Measurements from ENCODE around the gene DNAJC27.

The DNAJC27 gene

GRCh38 chr2:24928036-24928435, 43.7 kb downstream of the DNAJC27 start:
- Histone ChIP-seq H3K4me2 (ENCODE audit: low read depth, low read length, poor library complexity, severe bottlenecking) (no peak overlapping the region), H2AFZ (ENCODE audit: low read length) (no peak overlapping the region), H3K9me3 (ENCODE audit: insufficient read depth, low read depth, low read length) (no peaks in the 10 kb centered on the region), H3K4me3 (ENCODE audit: low read length, poor library complexity, severe bottlenecking) (no peak overlapping the region), H3K36me3 (ENCODE audit: insufficient read depth, low read length) (no peaks in the 10 kb centered on the region), H4K20me1 (ENCODE audit: insufficient read depth, low read length, poor library complexity, severe bottlenecking) (no peaks in the 10 kb centered on the region), H3K27me3 (ENCODE audit: insufficient read depth, low read length, poor library complexity, severe bottlenecking) (no peaks in the 10 kb centered on the region), H3F3A (ENCODE audit: low read depth) (peaks cover 5% of the 10 kb centered on the region; the same call in 1 of the 2 replicates), H3K79me2 (ENCODE audit: insufficient read depth, low read length) (no peaks in the 10 kb centered on the region), H3K9me2 (replicated peaks; ENCODE audit: low read depth, low read length) (no peaks in the 10 kb centered on the region), H3K9ac (ENCODE audit: low read depth, low read length, poor library complexity, severe bottlenecking) (no peak overlapping the region), H3K4me1 (ENCODE audit: insufficient read depth, low read length, poor library complexity, severe bottlenecking) (peaks cover 13% of the 10 kb centered on the region)
- no peak for TF ChIP-seq EZH2phosphoT487 (IDR thresholded peaks at IDR 0.05; ENCODE audit: borderline replicate concordance)
- TF ChIP-seq CTCF (conservative IDR thresholded peaks at IDR 0.05; ENCODE audit: low read length): no peak

DNA sequence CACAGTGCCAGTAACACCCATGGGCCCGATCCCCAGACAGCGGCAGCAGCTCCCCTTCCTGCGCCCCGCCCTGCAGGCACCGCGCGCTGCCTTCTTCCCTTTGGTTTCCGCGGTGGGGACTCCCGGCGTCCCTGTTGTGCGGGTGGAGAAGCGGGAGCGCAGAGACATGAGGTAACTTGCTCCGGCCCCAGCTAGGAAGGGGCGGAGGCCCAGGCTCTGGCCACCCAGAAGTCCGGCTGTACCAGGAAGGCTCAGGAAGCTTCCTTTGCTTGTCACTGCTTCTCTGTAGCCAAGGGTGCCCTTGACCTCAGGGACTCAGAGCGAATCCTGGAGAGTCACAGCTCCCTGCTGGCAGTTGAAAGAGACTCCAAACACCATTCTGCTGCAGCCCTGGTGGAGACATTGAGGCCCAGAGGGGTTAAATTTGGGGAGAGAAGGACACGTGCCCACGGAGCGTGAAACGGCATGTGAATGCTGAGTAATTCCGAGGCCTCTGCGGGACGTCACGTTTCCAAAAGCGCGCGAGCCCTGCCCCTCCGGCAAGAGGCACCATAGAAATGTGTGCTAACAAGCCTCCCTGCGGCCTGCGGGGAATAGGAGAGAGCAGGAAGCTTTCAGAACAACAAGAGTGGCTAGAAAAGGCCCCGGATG, 45.0 kb downstream of the DNAJC27 start:
- H3F3A ChIP-seq (ENCODE audit: low read depth): peaks cover 5% of the 10 kb centered on the region; the same call in 1 of the 2 replicates
- TF ChIP-seq EZH2phosphoT487 (IDR thresholded peaks at IDR 0.05; ENCODE audit: borderline replicate concordance) (no peak), CTCF (conservative IDR thresholded peaks at IDR 0.05; ENCODE audit: low read length) (no peak)
- H4K20me1 ChIP-seq (ENCODE audit: insufficient read depth, low read length, poor library complexity, severe bottlenecking): no peaks in the 10 kb centered on the region
- H3K4me1 ChIP-seq (ENCODE audit: insufficient read depth, low read length, poor library complexity, severe bottlenecking): peaks cover 13% of the 10 kb centered on the region
- H3K27me3 ChIP-seq (ENCODE audit: insufficient read depth, low read length, poor library complexity, severe bottlenecking): no peaks in the 10 kb centered on the region
- no peaks in the 10 kb centered on the region for H3K9me2 ChIP-seq (replicated peaks; ENCODE audit: low read depth, low read length)
- no peak overlapping the region for H2AFZ ChIP-seq (ENCODE audit: low read length)
- H3K79me2 ChIP-seq (ENCODE audit: insufficient read depth, low read length): no peaks in the 10 kb centered on the region
- H3K4me3 ChIP-seq (ENCODE audit: low read length, poor library complexity, severe bottlenecking): no peak overlapping the region
- H3K4me2 ChIP-seq (ENCODE audit: low read depth, low read length, poor library complexity, severe bottlenecking): no peak overlapping the region
- H3K9ac ChIP-seq (ENCODE audit: low read depth, low read length, poor library complexity, severe bottlenecking): no peak overlapping the region
- H3K9me3 ChIP-seq (ENCODE audit: insufficient read depth, low read depth, low read length): no peaks in the 10 kb centered on the region
- no peaks in the 10 kb centered on the region for H3K36me3 ChIP-seq (ENCODE audit: insufficient read depth, low read length)

DNA sequence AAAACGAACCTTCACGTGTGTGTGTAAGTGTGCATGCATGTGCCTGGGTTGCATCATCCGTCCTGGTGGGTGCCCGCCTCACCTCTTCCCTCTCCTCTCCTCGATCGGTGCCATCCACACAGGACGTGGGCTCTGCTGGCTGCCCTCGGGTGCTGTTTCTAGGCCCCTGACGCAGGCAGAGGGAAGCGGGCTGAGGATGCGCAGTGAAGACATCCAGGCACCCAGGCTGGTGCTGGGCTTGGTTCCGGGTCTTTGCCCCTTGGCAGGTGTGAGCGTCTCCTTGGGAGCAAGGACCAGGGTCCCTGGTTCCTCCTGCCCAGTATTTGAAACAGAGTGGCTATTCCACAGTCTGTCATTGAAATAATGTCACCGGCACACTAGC, 45.5 kb downstream of the DNAJC27 start:
- Histone ChIP-seq H3K9ac (ENCODE audit: low read depth, low read length, poor library complexity, severe bottlenecking) (no peak overlapping the region), H3K4me1 (ENCODE audit: insufficient read depth, low read length, poor library complexity, severe bottlenecking) (peaks cover 11% of the 10 kb centered on the region), H3K4me2 (ENCODE audit: low read depth, low read length, poor library complexity, severe bottlenecking) (no peak overlapping the region), H3K4me3 (ENCODE audit: low read length, poor library complexity, severe bottlenecking) (no peak overlapping the region), H3K27me3 (ENCODE audit: insufficient read depth, low read length, poor library complexity, severe bottlenecking) (no peaks in the 10 kb centered on the region), H3F3A (ENCODE audit: low read depth) (peaks cover 5% of the 10 kb centered on the region; the same call in 1 of the 2 replicates), H2AFZ (ENCODE audit: low read length) (no peak overlapping the region), H3K79me2 (ENCODE audit: insufficient read depth, low read length) (no peaks in the 10 kb centered on the region), H3K36me3 (ENCODE audit: insufficient read depth, low read length) (no peaks in the 10 kb centered on the region), H3K9me2 (replicated peaks; ENCODE audit: low read depth, low read length) (no peaks in the 10 kb centered on the region), H3K9me3 (ENCODE audit: insufficient read depth, low read depth, low read length) (no peaks in the 10 kb centered on the region), H4K20me1 (ENCODE audit: insufficient read depth, low read length, poor library complexity, severe bottlenecking) (no peaks in the 10 kb centered on the region)
- no peak for TF ChIP-seq CTCF (conservative IDR thresholded peaks at IDR 0.05; ENCODE audit: low read length)
